HepG2 (cell line): ENCODE results near the gene HDDC3. TPM values are rescaled to one million over a fixed set of nuclear protein-coding genes. Genes with fewer than 3 reads are reported as not detected.

Experiments
- ATAC-seq: fragments of 200-7000 bp; cut with Tn5 transposase; 3 replicates; pipeline ENCODE4 v1.9.1; 2020; ENCODE audit warnings: mild to moderate bottlenecking, moderate library complexity
- BruUV-seq: library from RNA; stranded (reverse); fragments of 400-500 nt; replicated peaks from 2 replicates; lab custom pipeline; 2021; lab: Mats Ljungman, UMichigan
- CTCF ChIA-PET: fragments of 300-600 bp; formaldehyde crosslinking; extraction: SDS; loops from one replicate; lab custom pipeline; 2021; ENCODE audit warnings: low total read pairs, inconsistent platforms, low intra/inter-chr PET ratio; lab: Yijun Ruan, JAX
- POLR2A ChIA-PET: fragments of 350-600 bp; sonication (Branson Sonifier 250); formaldehyde crosslinking; loops from one replicate; lab custom pipeline; 2020; ENCODE audit warnings: antibody characterized with exemption, inconsistent platforms; lab: Yijun Ruan, JAX
- DNase-seq: peaks from one replicate; pipeline ENCODE4 v3.0.0-alpha.2; 2015; ENCODE audit warnings: low spot score
- FAIRE-seq: peaks from 3 replicates; lab custom pipeline; 2011; peaks lifted over from hg19 to GRCh38; lab: Jason Lieb, UNC
- H2AFZ ChIP-seq: one replicate; pipeline ENCODE4 v1.6.1; 2011; ENCODE audit warnings: low read length, inconsistent platforms
- H3K27ac ChIP-seq: fragments of 300-600 bp; 3 replicates; pipeline ENCODE4 v1.8.0; 2011; ENCODE audit warnings: mixed run types, mild to moderate bottlenecking, mixed read lengths, low read length, inconsistent platforms; ENCODE audit not compliant: insufficient read depth; ENCODE audit errors: extremely low read length
- H3K27me3 ChIP-seq, 2 experiments: fragments of 200-600 bp in 1 of 2; 2 replicates in 1 of 2; 3 replicates in 1 of 2; pipeline versions ENCODE4 v1.6.0 to v1.8.0; 2011; ENCODE audit warnings: low read length in 2 of 2, mild to moderate bottlenecking in 2 of 2, moderate library complexity in 2 of 2, inconsistent platforms in 1 of 2; ENCODE audit not compliant: insufficient read depth in 2 of 2, control insufficient read depth in 1 of 2
- H3K36me3 ChIP-seq, 2 experiments: fragments of 200-600 bp in 1 of 2; replicated peaks in 1 of 2; 2 replicates in 1 of 2; 3 replicates in 1 of 2; pipeline versions ENCODE4 v1.5.1 to v1.8.0; 2011; ENCODE audit warnings: low read length in 2 of 2, inconsistent platforms in 1 of 2; ENCODE audit not compliant: insufficient read depth in 2 of 2, control insufficient read depth in 1 of 2
- H3K4me1 ChIP-seq: 2 replicates; pipeline ENCODE4 v1.5.1; 2012; ENCODE audit warnings: low read length, inconsistent platforms; ENCODE audit not compliant: insufficient read depth
- H3K4me2 ChIP-seq: 2 replicates; pipeline ENCODE4 v1.6.0; 2011; ENCODE audit warnings: low read depth, low read length, inconsistent platforms
- H3K4me3 ChIP-seq, 3 experiments: fragments of 200-600 bp in 1 of 3; sonication (generic), shearing (Covaris generic) in 1 of 3; replicated peaks in 1 of 3; 2 replicates each; pipeline ENCODE4 v1.5.1; 2011 to 2016; ENCODE audit warnings: low read length in 3 of 3, inconsistent platforms in 2 of 3, low read depth in 2 of 3, mild to moderate bottlenecking in 2 of 3, control low read depth in 1 of 3, mixed read lengths in 1 of 3; ENCODE audit not compliant: insufficient read depth in 1 of 3
- H3K79me2 ChIP-seq: one replicate; pipeline ENCODE4 v1.6.1; 2011; ENCODE audit warnings: low read length, inconsistent platforms; ENCODE audit not compliant: insufficient read depth
- H3K9ac ChIP-seq: 2 replicates; pipeline ENCODE4 v1.6.0; 2011; ENCODE audit warnings: mild to moderate bottlenecking, low read depth, low read length, inconsistent platforms; ENCODE audit not compliant: insufficient read depth
- H3K9me3 ChIP-seq: 2 replicates; pipeline ENCODE4 v1.5.1; 2012; ENCODE audit warnings: mild to moderate bottlenecking, low read length
- H4K20me1 ChIP-seq: 2 replicates; pipeline ENCODE4 v1.6.0; 2011; ENCODE audit warnings: inconsistent platforms, mild to moderate bottlenecking, low read length, moderate library complexity; ENCODE audit not compliant: insufficient read depth
- AGO1 ChIP-seq: fragments of 200-400 bp; formaldehyde crosslinking; IDR thresholded peaks from 2 replicates; pipeline ENCODE4 v1.6.1; 2017; ENCODE audit warnings: mild to moderate bottlenecking, low read depth, low read length, moderate library complexity; ENCODE audit not compliant: poor library complexity, severe bottlenecking
- NFKBIZ ChIP-seq: IDR thresholded peaks from 2 replicates; pipeline ENCODE4 v1.6.1; 2018; ENCODE audit warnings: missing genetic modification reagents, missing compliant biosample characterization
- ZNF121 ChIP-seq: sonication (generic); formaldehyde crosslinking; IDR thresholded peaks from 2 replicates; pipeline ENCODE4 v1.5.0; 2020; ENCODE audit warnings: mild to moderate bottlenecking, missing genetic modification reagents
- WGBS: methylation state at CpG from one replicate; pipeline ENCODE4 v1.1.6; 2017; ENCODE audit warnings: low lambda C conversion rate; 5-methylcytosine and 5-hydroxymethylcytosine counted together
- in situ Hi-C: cut with HindIII; loops from 2 replicates; pipeline ENCODE4 v1.10.0; 2017; ENCODE audit warnings: low pct_unique_long_range_greater_than_20kb; ENCODE audit not compliant: extremely low pct_ligation_motif_present
- intact Hi-C: fragments of 100-400 bp; cut with micrococcal nuclease; formaldehyde crosslinking; loops from one replicate; pipeline ENCODE4 v1.10.0; 2022; ENCODE audit not compliant: unreplicated experiment
- polyA plus RNA-seq, 8 experiments: library from polyadenylated mRNA; depleted of rRNA in 3 of 8; stranded (reverse) in 7 of 8; unstranded in 1 of 8; fragments of >200 nt; fragmentation: Illumina TruSeq in 4 of 8; extraction: Trizol in 4 of 8; gene quantifications; 2 replicates each; pipeline versions ENCODE4 v1.2.1 to v1.2.3, GENCODE V29; 2011 to 2016; ENCODE audit warnings: low read depth in 4 of 8, missing spikeins in 1 of 8, mixed read lengths in 1 of 8; ENCODE audit not compliant: insufficient read depth in 1 of 8
- total RNA-seq, 5 experiments: library from RNA; depleted of rRNA; stranded (reverse); fragments of >200 nt; fragmentation: Illumina TruSeq; extraction: Trizol; gene quantifications; 2 replicates each; pipeline ENCODE4 v1.2.3, GENCODE V29; 2016; ENCODE audit warnings: low read depth in 1 of 5
- TF ChIP-seq, protein P1 (sequence below): sonication (generic); formaldehyde crosslinking; IDR thresholded peaks from 2 replicates; pipeline ENCODE4 v1.4.0; 2020; ENCODE audit warnings: missing genetic modification reagents, borderline replicate concordance
- TF ChIP-seq, protein P2 (sequence below): sonication (generic); formaldehyde crosslinking; IDR thresholded peaks from 2 replicates; pipeline ENCODE4 v1.4.0; 2020; ENCODE audit warnings: mild to moderate bottlenecking, missing genetic modification reagents
- TF ChIP-seq, protein P3 (sequence below): sonication (generic); formaldehyde crosslinking; IDR thresholded peaks from 2 replicates; pipeline ENCODE4 v1.5.0; 2020; ENCODE audit warnings: missing genetic modification reagents, mild to moderate bottlenecking, borderline replicate concordance
- TF ChIP-seq, protein P4 (sequence below): sonication (generic); formaldehyde crosslinking; IDR thresholded peaks from 2 replicates; pipeline ENCODE4 v1.5.0; 2020; ENCODE audit warnings: missing genetic modification reagents

HDDC3 gene
- total and polyA plus RNA-seq, 2 of the 13 experiments (the other 11 are each of a cell fraction or from before 2014, with no cell fraction given) = 18.7 to 28.3 TPM

DNA sequence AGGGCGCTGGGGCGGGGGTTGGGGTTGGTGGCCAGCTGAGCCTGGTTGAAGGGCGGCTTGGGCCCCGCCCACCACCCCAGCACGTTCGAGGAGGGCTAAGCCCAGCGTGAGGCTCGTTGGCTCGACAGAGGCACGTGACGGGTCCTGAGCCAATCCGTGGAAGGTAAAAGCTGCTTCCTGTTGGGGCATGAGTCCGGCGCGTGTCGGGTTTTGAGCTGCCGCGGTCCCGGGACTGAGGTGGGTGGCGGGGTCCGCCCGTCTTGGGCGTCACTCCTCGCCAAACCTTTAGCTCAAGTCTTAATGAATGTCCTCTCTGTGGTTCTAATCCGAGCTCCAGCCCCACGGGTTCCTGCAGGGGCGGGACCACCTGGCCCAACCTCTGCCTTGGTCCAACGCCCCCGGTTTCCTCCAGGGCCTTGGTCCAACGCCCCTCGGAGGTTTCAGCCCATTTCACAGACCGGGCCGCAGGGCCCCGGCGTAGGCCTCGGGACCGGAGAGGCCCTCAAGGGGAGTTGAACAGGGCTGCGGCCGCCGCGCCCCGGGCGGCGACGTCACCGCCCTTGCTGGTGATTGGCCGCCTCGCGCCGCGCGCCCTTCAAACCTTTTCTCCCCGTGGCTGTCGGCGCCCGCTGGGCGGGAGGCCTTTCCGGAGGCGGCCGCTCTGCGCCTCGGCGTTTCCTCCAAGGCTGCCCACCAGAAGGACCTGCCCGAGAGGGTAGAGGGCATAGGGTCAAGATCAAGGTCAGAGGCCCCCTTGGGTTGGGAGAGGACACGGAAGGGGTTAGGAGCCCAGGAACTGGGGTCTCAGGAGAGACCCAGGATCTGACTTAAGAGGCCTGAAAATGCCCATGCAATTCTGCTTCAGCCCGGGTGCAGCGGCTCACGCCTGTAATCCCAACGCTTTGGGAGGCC lies 22.6 kb upstream of the HDDC3 start, which contains the start of gene RCCD1:
Gene RCCD1, plus strand, starts transcription at position 173 of the 912 bp plus-strand sequence. CDS start 1,851 bp downstream, outside the sequence.
- H2AFZ ChIP-seq = no peak within 1 kb of the TSS
- 4% methylated on average over 15 of the region's 69 CpGs for WGBS
- DNase-seq = peak; percentile 94
- peaks cover 16 to 44% of the 10 kb centered on the region in 2 experiments; a peak in 4 of 5 replicates for H3K36me3 ChIP-seq
- peak within 1 kb of the TSS; percentile 97 for H3K27ac ChIP-seq
- H3K9ac ChIP-seq = peak within 1 kb of the TSS; percentile 97
- BruUV-seq = TSS peak; percentile 83
- intact Hi-C loops = loop anchor here (2.0 to 5.0 kb wide), 2 partner anchors 20 to 77 kb away; partner anchors contain the start of gene UNC45A
- ChIA-PET CTCF (no interaction called here), POLR2A (interaction anchor here (0.7 to 2.7 kb wide), 7 partner anchors 9 to 78 kb away, joined by 3 to 26 read pairs (median 6); partner anchors contain the start of genes HDDC3, MAN2A2 and UNC45A)
- in situ Hi-C loops = no loop called here
- H3K79me2 ChIP-seq = peaks cover 9% of the 10 kb centered on the region
- peak within 1 kb of the TSS; percentile 60 to 77 (median 65) for H3K4me3 ChIP-seq
- peaks cover 11% of the 10 kb centered on the region for H3K4me1 ChIP-seq
- peak; percentile 95 for FAIRE-seq
- peak; percentile 95 for ATAC-seq
- H3K27me3 ChIP-seq = no peaks in the 10 kb centered on the region
- H4K20me1 ChIP-seq = no peaks in the 10 kb centered on the region
- H3K9me3 ChIP-seq = no peaks in the 10 kb centered on the region
- H3K4me2 ChIP-seq = peak within 1 kb of the TSS; percentile 83
- TF ChIP-seq, protein P1, sequence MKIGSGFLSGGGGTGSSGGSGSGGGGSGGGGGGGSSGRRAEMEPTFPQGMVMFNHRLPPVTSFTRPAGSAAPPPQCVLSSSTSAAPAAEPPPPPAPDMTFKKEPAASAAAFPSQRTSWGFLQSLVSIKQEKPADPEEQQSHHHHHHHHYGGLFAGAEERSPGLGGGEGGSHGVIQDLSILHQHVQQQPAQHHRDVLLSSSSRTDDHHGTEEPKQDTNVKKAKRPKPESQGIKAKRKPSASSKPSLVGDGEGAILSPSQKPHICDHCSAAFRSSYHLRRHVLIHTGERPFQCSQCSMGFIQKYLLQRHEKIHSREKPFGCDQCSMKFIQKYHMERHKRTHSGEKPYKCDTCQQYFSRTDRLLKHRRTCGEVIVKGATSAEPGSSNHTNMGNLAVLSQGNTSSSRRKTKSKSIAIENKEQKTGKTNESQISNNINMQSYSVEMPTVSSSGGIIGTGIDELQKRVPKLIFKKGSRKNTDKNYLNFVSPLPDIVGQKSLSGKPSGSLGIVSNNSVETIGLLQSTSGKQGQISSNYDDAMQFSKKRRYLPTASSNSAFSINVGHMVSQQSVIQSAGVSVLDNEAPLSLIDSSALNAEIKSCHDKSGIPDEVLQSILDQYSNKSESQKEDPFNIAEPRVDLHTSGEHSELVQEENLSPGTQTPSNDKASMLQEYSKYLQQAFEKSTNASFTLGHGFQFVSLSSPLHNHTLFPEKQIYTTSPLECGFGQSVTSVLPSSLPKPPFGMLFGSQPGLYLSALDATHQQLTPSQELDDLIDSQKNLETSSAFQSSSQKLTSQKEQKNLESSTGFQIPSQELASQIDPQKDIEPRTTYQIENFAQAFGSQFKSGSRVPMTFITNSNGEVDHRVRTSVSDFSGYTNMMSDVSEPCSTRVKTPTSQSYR = no peak
- TF ChIP-seq ZNF121 (CRISPR knock-in tag) (peak; percentile 94; the same call in 1 of the 2 replicates), AGO1 (peak; percentile 73), NFKBIZ (no peak)
- TF ChIP-seq, protein P2, sequence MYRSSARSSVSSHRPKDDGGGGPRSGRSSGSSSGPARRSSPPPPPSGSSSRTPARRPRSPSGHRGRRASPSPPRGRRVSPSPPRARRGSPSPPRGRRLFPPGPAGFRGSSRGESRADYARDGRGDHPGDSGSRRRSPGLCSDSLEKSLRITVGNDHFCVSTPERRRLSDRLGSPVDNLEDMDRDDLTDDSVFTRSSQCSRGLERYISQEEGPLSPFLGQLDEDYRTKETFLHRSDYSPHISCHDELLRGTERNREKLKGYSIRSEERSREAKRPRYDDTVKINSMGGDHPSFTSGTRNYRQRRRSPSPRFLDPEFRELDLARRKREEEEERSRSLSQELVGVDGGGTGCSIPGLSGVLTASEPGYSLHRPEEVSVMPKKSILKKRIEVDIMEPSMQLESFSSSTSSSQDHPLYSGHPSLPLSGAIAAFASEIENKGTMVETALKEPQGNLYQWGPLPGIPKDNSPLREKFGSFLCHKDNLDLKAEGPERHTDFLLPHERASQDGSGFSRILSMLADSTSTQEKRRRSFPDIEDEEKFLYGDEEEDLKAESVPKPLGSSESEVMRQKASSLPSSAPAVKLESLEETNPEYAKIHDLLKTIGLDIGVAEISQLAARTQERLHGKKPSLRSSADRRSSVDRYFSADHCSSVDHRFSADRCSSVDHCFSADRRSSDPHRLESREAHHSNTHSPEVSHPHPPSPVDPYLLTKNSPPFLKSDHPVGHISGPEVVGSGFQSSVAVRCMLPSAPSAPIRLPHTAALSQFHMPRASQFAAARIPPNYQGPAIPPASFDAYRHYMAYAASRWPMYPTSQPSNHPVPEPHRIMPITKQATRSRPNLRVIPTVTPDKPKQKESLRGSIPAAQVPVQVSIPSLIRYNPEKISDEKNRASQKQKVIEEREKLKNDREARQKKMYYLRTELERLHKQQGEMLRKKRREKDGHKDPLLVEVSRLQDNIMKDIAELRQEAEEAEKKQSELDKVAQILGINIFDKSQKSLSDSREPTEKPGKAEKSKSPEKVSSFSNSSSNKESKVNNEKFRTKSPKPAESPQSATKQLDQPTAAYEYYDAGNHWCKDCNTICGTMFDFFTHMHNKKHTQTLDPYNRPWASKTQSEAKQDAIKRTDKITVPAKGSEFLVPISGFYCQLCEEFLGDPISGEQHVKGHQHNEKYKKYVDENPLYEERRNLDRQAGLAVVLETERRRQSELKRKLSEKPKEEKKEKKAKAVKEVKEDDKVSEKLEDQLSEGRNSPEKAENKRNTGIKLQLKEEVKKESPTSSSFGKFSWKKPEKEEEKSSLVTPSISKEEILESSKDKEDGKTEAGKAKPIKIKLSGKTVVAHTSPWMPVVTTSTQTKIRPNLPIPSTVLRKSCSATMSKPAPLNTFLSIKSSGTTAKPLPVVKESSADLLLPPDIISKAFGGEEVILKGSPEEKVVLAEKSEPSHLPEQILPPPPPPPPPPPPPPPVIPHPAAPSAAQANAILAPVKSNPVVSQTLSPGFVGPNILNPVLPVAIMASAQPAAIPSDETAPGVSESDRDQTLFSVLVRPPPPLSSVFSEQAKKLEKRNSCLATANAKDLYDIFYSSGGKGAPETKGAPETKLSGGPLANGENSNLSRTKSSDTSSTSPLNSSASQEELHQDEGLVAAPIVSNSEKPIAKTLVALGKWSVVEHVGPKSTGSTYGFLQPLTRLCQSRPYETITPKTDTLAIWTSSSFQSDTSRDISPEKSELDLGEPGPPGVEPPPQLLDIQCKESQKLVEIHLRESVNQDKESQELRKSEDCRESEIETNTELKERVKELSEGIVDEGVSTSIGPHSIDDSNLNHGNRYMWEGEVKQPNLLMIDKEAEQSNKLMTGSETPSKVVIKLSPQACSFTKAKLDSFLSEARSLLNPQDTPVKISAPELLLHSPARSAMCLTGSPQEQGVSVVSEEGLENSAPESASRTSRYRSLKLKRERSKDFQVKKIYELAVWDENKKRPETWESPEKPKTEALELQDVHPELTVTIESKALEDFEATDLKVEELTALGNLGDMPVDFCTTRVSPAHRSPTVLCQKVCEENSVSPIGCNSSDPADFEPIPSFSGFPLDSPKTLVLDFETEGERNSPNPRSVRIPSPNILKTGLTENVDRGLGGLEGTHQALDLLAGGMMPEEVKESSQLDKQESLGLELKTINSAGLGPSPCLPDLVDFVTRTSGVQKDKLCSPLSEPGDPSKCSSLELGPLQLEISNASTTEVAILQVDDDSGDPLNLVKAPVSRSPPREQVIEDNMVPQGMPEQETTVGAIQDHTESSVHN (CRISPR knock-in tag) = no peak
- TF ChIP-seq, protein P3, sequence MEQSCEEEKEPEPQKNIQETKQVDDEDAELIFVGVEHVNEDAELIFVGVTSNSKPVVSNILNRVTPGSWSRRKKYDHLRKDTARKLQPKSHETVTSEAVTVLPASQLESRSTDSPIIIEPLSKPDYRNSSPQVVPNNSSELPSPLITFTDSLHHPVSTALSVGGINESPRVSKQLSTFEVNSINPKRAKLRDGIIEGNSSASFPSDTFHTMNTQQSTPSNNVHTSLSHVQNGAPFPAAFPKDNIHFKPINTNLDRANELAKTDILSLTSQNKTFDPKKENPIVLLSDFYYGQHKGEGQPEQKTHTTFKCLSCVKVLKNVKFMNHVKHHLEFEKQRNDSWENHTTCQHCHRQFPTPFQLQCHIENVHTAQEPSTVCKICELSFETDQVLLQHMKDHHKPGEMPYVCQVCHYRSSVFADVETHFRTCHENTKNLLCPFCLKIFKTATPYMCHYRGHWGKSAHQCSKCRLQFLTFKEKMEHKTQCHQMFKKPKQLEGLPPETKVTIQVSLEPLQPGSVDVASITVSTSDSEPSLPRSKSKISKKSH (CRISPR knock-in tag) = 0 out of 2 replicates have a peak, but pooled peaks have one; percentile 29
- TF ChIP-seq, protein P4, sequence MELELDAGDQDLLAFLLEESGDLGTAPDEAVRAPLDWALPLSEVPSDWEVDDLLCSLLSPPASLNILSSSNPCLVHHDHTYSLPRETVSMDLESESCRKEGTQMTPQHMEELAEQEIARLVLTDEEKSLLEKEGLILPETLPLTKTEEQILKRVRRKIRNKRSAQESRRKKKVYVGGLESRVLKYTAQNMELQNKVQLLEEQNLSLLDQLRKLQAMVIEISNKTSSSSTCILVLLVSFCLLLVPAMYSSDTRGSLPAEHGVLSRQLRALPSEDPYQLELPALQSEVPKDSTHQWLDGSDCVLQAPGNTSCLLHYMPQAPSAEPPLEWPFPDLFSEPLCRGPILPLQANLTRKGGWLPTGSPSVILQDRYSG = peak; percentile 85; the same call in 1 of the 2 replicates
